Stimulated activated effector memory CD8-positive, alpha-beta T cell treated with anti-CD3 and anti-CD28 coated beads, Interleukin-12 subunit alpha, Interleukin-12 subunit beta, amount 100 ng/mL, for 72 hours (primary cell): ENCODE measurements around the gene SCARB2.

Source experiments
- ATAC-seq: fragments of 150-1000 bp; cut with Tn5 transposase; 2 replicates; pipeline ENCODE4 v1.10.0; 2021
- DNase-seq, 2 donors: peaks; one replicate each; pipeline ENCODE4 v3.0.0; 2021 to 2022; ENCODE audit warnings: low spot score in 2 of 2
- H3K27ac Mint-ChIP-seq: one replicate; pipeline ENCODE4 v1.8.0; 2022; ENCODE audit warnings: mild to moderate bottlenecking, mixed read lengths
- H3K36me3 Mint-ChIP-seq: one replicate; pipeline ENCODE4 v1.8.0; 2022; ENCODE audit warnings: mild to moderate bottlenecking, mixed read lengths
- H3K4me1 Mint-ChIP-seq: one replicate; pipeline ENCODE4 v1.8.0; 2022; ENCODE audit warnings: mixed read lengths
- H3K4me3 Mint-ChIP-seq: one replicate; pipeline ENCODE4 v1.8.0; 2022; ENCODE audit warnings: mild to moderate bottlenecking, mixed read lengths
- H3K9me3 Mint-ChIP-seq: one replicate; pipeline ENCODE4 v1.8.0; 2022; ENCODE audit warnings: mixed read lengths

The SCARB2 gene

GRCh38 chr4:76211769-76212708 lies 1.6 kb downstream of the SCARB2 start:
- Mint-ChIP-seq H3K36me3 (no peaks in the 10 kb centered on the region), H3K9me3 (no peaks in the 10 kb centered on the region), H3K27ac (peak overlapping the region; percentile 79), H3K4me3 (peak overlapping the region; percentile 76), H3K4me1 (peaks cover 40% of the 10 kb centered on the region)
- DNase-seq (no peak), ATAC-seq (no peak)

DNA sequence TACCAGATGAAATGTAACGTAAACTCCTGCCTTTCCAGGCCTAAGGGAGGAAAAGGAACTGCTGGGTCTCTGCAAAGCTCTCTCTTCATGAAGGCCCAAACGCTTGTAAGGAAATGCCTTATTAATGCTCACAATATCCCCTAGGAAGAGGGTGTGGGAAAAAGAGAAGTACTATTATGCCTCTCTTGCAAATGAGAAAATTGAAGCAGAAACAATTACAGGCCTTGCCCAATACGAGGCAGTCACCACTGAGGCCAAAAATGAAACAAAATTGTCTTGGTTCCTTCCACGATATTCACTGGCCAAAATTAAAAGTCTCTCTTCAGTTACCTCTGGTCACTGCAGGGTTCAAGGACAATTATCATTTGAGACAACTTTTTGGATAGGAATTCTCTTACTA lies 3.2 kb downstream of the SCARB2 start:
- ATAC-seq (no peak), DNase-seq (no peak)
- Mint-ChIP-seq H3K4me3 (no peak overlapping the region), H3K36me3 (no peaks in the 10 kb centered on the region), H3K4me1 (peaks cover 45% of the 10 kb centered on the region), H3K9me3 (no peaks in the 10 kb centered on the region), H3K27ac (peak overlapping the region; percentile 27)

DNA sequence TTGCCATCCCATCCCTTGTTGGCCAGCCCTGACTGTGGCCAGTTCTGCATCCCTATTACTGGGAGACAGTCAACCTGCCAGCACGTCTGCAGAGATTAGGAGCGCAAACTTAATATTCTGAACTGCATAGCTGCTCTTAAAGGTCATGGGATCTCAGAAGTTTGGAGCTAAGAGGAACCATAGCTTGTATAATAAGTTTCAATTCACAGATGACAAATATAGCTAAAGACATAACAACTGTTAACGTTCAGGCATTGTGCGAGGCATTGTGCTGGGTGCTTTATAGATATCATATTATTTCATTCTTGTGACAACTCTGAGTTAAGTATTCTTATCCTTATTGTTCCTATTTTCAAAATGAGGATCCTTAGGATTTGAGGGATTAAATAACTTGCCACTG lies 3.7 kb downstream of the SCARB2 start:
- peaks cover 43% of the 10 kb centered on the region for H3K4me1 Mint-ChIP-seq
- peak overlapping the region; percentile 27 for H3K27ac Mint-ChIP-seq
- H3K4me3 Mint-ChIP-seq = no peak overlapping the region

DNA sequence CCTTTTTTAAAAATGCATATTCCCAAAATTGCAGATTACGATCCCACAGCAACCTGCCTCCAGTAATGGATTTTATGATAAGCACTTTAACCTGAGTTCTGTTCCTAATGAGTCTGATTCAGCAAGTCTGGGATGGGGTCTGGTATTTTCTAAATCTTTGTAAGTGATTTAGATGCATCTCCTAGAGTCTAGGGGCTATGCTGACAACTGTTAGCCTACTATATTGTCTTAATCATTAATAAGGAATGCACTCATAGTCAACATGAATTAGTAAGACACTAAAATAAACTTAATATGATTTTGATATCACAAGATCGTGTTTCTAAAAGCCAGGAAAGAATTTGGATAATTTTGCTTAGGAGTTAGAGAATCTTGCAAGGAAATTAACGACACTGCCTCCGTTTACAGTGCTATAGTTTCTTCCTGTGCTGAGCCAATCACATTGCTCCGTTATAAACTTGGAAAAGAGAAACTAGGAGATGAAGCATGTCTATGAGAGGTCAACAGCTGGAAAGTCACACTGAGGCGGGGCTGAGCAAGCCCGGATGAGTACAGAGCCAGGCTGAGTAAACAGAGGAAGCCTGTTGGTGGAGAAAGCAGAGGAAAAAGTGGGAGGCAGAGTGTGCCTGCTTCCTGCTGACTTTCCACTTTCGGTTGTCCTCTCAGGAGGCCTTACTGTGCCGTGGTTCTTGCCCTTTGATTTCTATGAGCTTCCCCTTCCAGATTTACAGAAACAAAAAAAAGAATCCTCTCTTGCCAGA lies 5.4 kb downstream of the SCARB2 start:
- no peaks in the 10 kb centered on the region for H3K36me3 Mint-ChIP-seq
- DNase-seq (no peak), ATAC-seq (no peak)
- H3K9me3 Mint-ChIP-seq = no peaks in the 10 kb centered on the region
- H3K4me1 Mint-ChIP-seq = peaks cover 31% of the 10 kb centered on the region
- H3K27ac Mint-ChIP-seq = peak overlapping the region; percentile 36
- no peak overlapping the region for H3K4me3 Mint-ChIP-seq

More for the DNA sequence above, 3.7 kb downstream of the SCARB2 start:
- Mint-ChIP-seq H3K36me3 (no peaks in the 10 kb centered on the region), H3K9me3 (no peaks in the 10 kb centered on the region)
- ATAC-seq (no peak), DNase-seq (no peak)

DNA sequence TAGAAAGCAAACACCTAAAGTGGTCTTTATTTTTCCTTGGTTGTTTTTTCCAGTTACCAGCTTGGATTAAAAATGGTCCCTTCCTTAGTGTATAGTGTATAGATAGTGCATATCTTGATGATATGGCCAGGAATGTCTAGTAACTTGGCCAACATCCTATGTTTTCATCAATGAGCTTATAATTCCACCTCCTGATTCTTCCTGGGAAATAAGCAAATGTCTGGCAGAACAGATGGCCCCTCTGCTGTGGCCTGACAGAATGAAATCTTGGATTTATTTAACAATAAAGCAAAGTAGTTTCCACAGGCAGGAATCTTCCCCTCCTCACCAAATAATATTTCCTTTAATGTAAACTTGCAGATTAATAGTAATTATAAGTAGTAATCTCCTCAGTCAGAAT lies 6.1 kb downstream of the SCARB2 start:
- H3K9me3 Mint-ChIP-seq = no peaks in the 10 kb centered on the region

DNA sequence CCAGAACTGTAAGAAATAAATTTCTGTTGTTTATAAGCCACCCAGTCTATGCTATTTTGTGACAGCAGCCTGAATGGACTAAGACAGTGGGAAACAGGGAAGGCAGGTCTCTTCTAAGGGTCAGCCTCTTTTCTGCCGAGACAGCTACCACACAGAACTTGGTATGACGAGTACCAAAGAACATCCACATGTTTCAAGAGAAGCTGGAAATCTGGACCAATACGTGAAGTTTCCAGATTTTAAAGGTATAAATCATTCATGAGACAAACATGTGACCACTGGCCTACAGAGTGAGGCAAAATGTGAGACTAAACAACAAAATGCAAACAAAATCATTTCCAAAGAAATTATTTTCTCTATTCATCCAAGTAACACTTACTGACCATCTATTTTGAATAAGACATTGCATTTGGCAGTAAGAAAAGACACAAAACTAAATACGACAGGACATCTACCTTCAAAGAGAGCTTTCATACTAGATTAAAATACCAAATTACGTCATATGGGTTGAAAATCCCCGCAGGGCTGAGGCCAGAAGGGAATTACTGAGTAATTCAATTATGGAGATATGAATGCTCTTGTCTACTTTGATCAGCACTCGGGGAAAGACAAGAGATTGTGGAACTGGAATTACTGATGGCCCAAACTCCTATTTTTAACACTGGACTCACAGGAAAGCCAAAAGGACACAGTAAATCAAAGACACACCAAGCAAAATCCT lies 7.2 kb downstream of the SCARB2 start:
- DNase-seq (no peak), ATAC-seq (no peak)
- no peak overlapping the region for H3K27ac Mint-ChIP-seq
- H3K4me3 Mint-ChIP-seq = no peak overlapping the region
- H3K4me1 Mint-ChIP-seq = peaks cover 17% of the 10 kb centered on the region
- no peaks in the 10 kb centered on the region for H3K9me3 Mint-ChIP-seq
- no peaks in the 10 kb centered on the region for H3K36me3 Mint-ChIP-seq

More for the DNA sequence above, 6.1 kb downstream of the SCARB2 start:
- DNase-seq (no peak), ATAC-seq (no peak)
- Mint-ChIP-seq H3K4me3 (no peak overlapping the region), H3K27ac (no peak overlapping the region), H3K4me1 (peaks cover 25% of the 10 kb centered on the region), H3K36me3 (no peaks in the 10 kb centered on the region)

- no peak overlapping the region for H3K27ac Mint-ChIP-seq
- no peak overlapping the region for H3K4me3 Mint-ChIP-seq
- peaks cover 21% of the 10 kb centered on the region for H3K4me1 Mint-ChIP-seq
- no peak for DNase-seq
- no peaks in the 10 kb centered on the region for H3K36me3 Mint-ChIP-seq
- no peak for ATAC-seq
- no peaks in the 10 kb centered on the region for H3K9me3 Mint-ChIP-seq
Observed at GRCh38 chr4:76205476-76205875, 8.1 kb downstream of the SCARB2 start.

GRCh38 chr4:76204936-76205335 lies 8.7 kb downstream of the SCARB2 start:
- no peaks in the 10 kb centered on the region for H3K9me3 Mint-ChIP-seq
- peaks cover 25% of the 10 kb centered on the region for H3K4me1 Mint-ChIP-seq
- H3K27ac Mint-ChIP-seq = no peak overlapping the region
- ATAC-seq (no peak), DNase-seq (no peak)
- H3K4me3 Mint-ChIP-seq = no peak overlapping the region
- no peaks in the 10 kb centered on the region for H3K36me3 Mint-ChIP-seq

DNA sequence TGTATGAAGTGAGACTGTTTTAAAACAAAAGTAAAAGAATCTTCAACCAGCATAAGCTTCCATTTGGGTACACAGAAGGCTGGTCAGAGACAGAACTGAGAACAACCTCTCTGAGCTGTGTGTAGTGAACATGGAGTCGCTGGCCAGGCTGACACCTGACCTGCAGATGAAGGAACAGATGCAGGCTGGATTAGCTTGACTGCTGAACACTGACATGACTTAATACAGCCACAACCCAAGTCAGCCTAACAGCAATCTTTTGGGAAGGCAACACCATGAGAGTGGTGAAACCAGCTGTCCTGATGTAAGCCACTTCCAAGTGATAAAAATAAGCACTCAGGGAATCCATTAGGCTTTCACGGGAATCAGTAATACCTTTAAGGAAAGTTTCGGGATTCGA lies 10.1 kb downstream of the SCARB2 start:
- DNase-seq = no peak
- Mint-ChIP-seq H3K4me3 (no peak overlapping the region), H3K27ac (no peak overlapping the region), H3K36me3 (no peaks in the 10 kb centered on the region), H3K4me1 (peaks cover 30% of the 10 kb centered on the region), H3K9me3 (no peaks in the 10 kb centered on the region)
- no peak for ATAC-seq

GRCh38 chr4:76201276-76201675 lies 12.3 kb downstream of the SCARB2 start:
- Mint-ChIP-seq H3K4me1 (peaks cover 44% of the 10 kb centered on the region), H3K9me3 (no peaks in the 10 kb centered on the region), H3K27ac (peak overlapping the region; percentile 41), H3K4me3 (no peak overlapping the region), H3K36me3 (no peaks in the 10 kb centered on the region)
- DNase-seq = no peak
- no peak for ATAC-seq

DNA sequence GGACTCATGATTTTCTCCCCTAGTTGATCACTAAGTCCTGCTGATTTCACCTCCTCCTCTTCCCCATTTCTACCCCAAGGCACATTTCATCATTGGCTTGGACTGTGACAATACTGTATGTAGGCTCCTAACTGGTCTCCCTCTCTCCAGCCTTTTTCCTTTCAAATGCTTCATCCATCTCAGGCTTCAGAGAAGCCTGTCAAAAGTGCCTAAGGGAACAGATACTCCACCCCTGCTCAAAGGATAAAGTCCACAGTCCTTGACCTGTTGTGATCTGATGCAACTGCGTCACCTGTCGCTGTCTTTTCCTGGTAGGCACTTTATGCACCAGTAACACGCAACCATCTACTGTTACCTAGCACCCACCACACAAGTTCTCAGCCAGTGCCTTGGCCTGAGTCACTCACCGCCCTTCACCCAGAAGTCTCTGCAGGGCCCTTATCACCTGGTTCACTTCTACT lies 12.8 kb downstream of the SCARB2 start:
- Mint-ChIP-seq H3K27ac (peak overlapping the region; percentile 41), H3K4me3 (no peak overlapping the region), H3K9me3 (no peaks in the 10 kb centered on the region), H3K4me1 (peaks cover 42% of the 10 kb centered on the region), H3K36me3 (no peaks in the 10 kb centered on the region)
- peak; percentile 75 for ATAC-seq
- DNase-seq = no peak

DNA sequence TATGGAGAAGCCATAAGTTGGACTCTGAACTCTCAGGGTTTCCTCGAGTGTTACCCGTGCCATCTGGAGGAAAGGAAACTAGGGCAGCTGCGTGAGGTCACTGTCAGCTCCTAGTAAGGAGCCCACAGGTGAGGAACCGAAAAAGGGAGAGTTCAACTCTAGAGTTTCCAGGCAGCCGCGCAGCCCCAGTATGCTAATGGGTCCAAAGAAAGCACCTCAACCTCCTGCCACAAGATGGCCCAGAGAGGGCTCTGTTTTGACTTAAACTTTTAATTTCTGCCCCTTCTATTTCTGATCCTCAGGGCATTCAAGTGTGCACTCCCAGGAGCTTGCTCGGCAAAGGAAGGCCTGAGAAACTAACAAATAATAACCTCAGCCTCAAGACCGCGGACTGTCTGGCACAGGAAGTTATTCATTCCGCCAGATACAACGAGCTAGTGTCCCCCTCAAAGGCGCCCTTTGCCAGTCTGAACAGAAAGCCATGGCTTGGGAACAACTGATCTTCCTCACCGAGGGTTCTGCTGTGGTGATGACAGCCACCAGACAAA lies 13.9 kb downstream of the SCARB2 start:
- Mint-ChIP-seq H3K4me1 (peaks cover 40% of the 10 kb centered on the region), H3K4me3 (peak overlapping the region; percentile 47), H3K36me3 (peaks cover 1% of the 10 kb centered on the region), H3K27ac (peak overlapping the region; percentile 68), H3K9me3 (no peaks in the 10 kb centered on the region)
- peak; percentile 56 for ATAC-seq
- no peak for DNase-seq

DNA sequence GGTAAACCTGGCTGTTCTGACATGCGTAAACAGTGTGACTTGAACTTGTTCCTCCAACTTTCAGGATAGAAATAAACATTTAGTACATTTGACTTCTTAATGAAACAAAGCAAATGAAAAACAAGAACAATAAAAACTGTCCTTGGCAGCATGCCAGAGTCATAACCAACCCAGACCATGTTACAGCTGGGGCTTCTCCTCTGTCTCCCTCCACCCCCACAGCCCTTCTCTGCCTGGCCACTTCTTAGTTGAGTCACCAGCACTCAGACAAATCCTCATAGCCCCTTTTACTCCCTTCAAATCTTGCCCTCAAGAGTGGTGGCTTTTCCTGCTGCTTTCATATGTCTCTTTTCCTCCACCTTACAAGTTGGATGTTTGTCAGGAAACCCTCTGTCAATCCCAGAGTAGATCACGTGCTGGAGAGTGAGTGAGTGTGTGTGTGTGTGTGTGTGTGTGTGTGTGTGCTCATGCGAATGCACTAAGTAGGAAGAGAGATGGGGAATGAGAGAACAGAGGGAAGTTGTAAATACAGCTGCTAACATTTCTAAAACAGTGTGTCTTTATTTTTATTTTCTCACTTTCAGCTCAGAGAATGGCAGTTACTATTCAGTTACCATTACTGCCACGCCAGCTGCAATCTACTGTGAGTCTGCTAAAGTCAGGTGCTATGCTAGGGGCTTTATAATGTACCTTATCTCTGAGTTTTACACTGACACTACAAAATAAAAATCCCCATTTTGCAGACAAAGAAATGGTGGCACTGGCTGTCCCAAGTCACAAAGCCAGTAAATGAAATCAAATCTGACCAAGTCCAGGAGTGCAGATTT lies 15.0 kb downstream of the SCARB2 start:
- DNase-seq = peak; percentile 33 to 77
- Mint-ChIP-seq H3K4me1 (peaks cover 48% of the 10 kb centered on the region), H3K9me3 (no peaks in the 10 kb centered on the region), H3K4me3 (peak overlapping the region; percentile 27), H3K27ac (peak overlapping the region; percentile 23), H3K36me3 (peaks cover 7% of the 10 kb centered on the region)
- ATAC-seq = peak; percentile 92

DNA sequence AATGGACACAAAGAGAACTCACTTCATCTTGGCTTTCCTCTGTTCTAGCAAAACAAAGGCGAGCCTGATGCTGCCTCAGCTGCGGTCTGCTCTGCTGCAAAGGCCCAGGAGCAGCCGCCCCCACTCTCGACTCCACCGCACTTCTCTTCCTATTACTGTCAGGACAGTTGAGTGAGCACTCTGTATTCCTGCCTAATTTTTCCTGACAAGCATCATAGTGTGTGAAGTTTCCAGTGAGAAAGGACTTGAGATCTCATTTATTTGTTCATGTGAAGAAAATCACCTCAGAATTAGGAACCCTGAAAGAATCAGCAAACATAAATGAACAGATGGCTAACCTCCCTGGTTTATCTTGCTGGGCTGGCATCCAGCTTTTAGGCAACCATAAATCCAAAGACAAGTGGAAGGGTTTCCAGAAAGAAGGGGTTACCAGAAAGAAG lies 15.6 kb downstream of the SCARB2 start:
- peaks cover 48% of the 10 kb centered on the region for H3K4me1 Mint-ChIP-seq
- ATAC-seq = peak; percentile 50

More for the DNA sequence above, 15.6 kb downstream of the SCARB2 start:
- DNase-seq = no peak
- Mint-ChIP-seq H3K27ac (peak overlapping the region; percentile 23), H3K4me3 (peak overlapping the region; percentile 27), H3K36me3 (peaks cover 8% of the 10 kb centered on the region), H3K9me3 (no peaks in the 10 kb centered on the region)
